ENCODE data around the gene B3GNT8. TPM values are rescaled to one million over a fixed set of nuclear protein-coding genes. Genes with fewer than 3 reads are reported as not detected.

Gene B3GNT8
- total RNA-seq, 1 experiment from 2014 or later: 0.96 TPM

DNA sequence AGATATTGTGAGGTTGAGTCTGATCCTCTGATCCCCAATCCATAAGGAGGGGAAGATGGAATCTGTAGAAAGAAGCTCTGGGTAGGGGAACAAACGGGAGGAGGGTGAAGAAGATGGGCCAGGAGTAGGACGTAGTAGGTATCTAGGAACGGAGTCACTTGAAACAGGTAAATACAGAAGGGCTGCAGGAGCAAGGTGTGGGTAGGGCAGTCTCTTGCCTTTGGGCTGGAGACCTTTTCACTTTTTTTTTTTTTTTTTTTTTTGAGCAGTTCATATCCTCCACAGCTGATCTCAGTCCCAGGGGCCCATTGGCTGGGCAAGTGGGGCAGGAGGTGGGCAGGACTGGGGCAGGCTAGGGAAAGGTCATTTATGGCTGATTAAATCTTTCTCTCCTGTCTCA is 28.1 kb downstream of the B3GNT8 start:
- Histone ChIP-seq H3K79me1 (ENCODE audit: insufficient read depth, low read depth, low read length, poor library complexity, severe bottlenecking) (peaks cover 6% of the 10 kb centered on the region), H3K56ac (ENCODE audit: insufficient read length, low read depth, low read length) (no peak overlapping the region), H3K27ac (ENCODE audit: insufficient read length, low read depth, low read length) (no peak overlapping the region), H3K27me3 (ENCODE audit: insufficient read depth, low read length) (no peaks in the 10 kb centered on the region), H2BK120ac (ENCODE audit: low read depth, low read length, poor library complexity, severe bottlenecking) (no peak overlapping the region), H4K8ac (replicated peaks; ENCODE audit: insufficient read length, low read depth, low read length) (no peak overlapping the region), H3K4me1 (ENCODE audit: insufficient read depth, low read length) (no peaks in the 10 kb centered on the region), H2AFZ (ENCODE audit: low read length) (no peak overlapping the region), H3K18ac (ENCODE audit: insufficient read length, low read depth, low read length) (no peak overlapping the region), H3K9me3 (ENCODE audit: control insufficient read depth, low read depth, low read length) (no peaks in the 10 kb centered on the region), H2BK12ac (ENCODE audit: insufficient read length, low read depth, low read length) (no peak overlapping the region), H2BK15ac (ENCODE audit: low read depth, low read length) (no peak overlapping the region), H3K14ac (ENCODE audit: insufficient read depth, low read length) (no peak overlapping the region), H2AK5ac (ENCODE audit: insufficient read length, low read length) (no peak overlapping the region), H3K23ac (ENCODE audit: insufficient read length, low read depth, low read length) (no peak overlapping the region), H2BK5ac (ENCODE audit: insufficient read length, low read length) (no peak overlapping the region), H3K23me2 (ENCODE audit: insufficient read length, low read depth, low read length, poor library complexity, severe bottlenecking) (peaks cover 9% of the 10 kb centered on the region), H4K5ac (ENCODE audit: insufficient read length, low read depth, low read length) (no peak overlapping the region), H4K20me1 (ENCODE audit: control insufficient read depth, insufficient read depth, insufficient read length) (no peaks in the 10 kb centered on the region), H3T11ph (ENCODE audit: low read length) (no peak overlapping the region), H4K91ac (ENCODE audit: insufficient read length, low read depth, low read length) (no peak overlapping the region), H3K4me2 (ENCODE audit: insufficient read depth, insufficient read length, low read length) (peak overlapping the region; percentile 83), H3K9ac (ENCODE audit: extremely low read depth, insufficient read length, low read length) (no peak overlapping the region), H2BK20ac (ENCODE audit: low read depth, low read length, poor library complexity, severe bottlenecking) (no peak overlapping the region), H3K79me2 (ENCODE audit: insufficient read depth, low read length) (no peaks in the 10 kb centered on the region), H3K4ac (ENCODE audit: low read depth, low read length) (no peak overlapping the region)
- H3K4me1 Mint-ChIP-seq: peaks cover 21 to 24% of the 10 kb centered on the region in 2 experiments
- DNase-seq: no peak
- WGBS (ENCODE audit: extremely low coverage, insufficient read length, low lambda C conversion rate): no CpG with 5 or more reads among the region's 3 CpGs
- TF ChIP-seq CTCF (conservative IDR thresholded peaks at IDR 0.05): no peak
- peak overlapping the region; percentile 98 to 99 for H3K4me3 Mint-ChIP-seq
- H3K9me3 Mint-ChIP-seq: no peaks in the 10 kb centered on the region; a peak in 1 of 5 replicates
- peaks cover 0 to 12% (median 0%) of the 10 kb centered on the region in 3 experiments; a peak in 4 of 7 replicates for H3K36me3 Mint-ChIP-seq (ENCODE audit: insufficient read depth in 1 of 3, low read depth in 3 of 3)
- H3K27me3 Mint-ChIP-seq (ENCODE audit: low read depth): no peaks in the 10 kb centered on the region; the same call in 1 of the 2 replicates
- H3K27ac Mint-ChIP-seq: peak overlapping the region; percentile 14 to 100 (median 88); a peak in 4 of 7 replicates
